Activated T-helper 9 cell treated with anti-CD3 and anti-CD28 coated beads, Interleukin-2, amount 50 U/mL, for 16 hours (primary cell): ENCODE results near the gene UCHL5.

Experiments
- DNase-seq: peaks from one replicate; pipeline ENCODE4 v3.0.0-alpha.2; 2020; ENCODE audit warnings: low read depth

The UCHL5 gene

DNA sequence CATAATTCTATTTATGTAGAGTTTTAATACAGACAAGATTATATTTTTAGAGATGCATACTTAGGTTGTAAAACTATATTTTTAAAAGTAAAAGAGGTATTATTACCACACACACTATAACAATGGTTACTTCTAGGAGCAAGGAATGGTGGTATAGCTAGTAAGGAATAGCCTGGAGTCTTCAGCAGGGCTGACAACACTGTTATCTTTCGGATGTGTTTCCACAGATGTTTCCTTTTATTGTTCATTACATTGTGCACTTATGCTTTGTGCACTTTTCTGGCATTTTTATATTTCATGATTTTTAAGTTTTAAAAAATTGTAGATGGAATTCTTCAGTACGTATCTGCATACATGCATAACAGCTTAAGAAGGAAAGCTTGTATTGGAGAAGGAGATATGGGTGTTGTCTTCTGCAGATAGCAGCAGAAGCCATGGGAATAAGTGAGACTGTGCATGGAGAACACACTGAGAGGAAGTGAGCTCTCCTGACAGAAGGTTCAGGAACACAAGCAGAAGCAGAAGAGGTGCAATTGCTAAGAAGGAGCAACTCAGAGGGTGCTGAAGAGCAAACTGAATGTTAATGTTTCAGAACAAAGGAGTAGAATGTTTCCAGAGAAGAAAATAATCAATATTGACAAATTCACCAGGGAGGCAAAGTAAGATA, 91.8 kb downstream of the UCHL5 start:
- DNase-seq = no peak

DNA sequence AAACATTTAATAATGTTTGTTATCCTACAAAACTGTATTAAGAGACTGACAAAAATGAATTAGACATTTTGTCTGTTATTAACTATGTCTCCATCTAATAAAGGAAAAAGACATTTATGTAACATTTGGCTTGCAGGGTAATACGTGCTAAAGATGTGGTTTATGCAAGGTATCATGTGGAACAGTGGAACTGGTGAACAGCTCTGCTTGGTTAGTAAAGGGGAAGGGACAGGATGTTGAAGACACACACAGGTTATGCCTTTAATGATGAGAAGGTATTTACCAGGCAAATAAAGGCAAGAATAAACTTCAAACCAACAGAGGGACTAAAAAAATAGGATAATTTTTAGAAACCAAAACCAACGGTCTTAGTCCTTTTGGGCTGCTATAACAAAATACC, 93.1 kb downstream of the UCHL5 start:
- DNase-seq = no peak

GRCh38 chr1:192962901-192963300, 96.3 kb downstream of the UCHL5 start:
- DNase-seq = no peak
